Small intestine (tissue), 7 donors: ENCODE results near the gene BTRC. TPM values are rescaled to one million over a fixed set of nuclear protein-coding genes. Genes with fewer than 3 reads are reported as not detected.
"Not testable (repeated sequence)": the region's sequence is repeated elsewhere in the genome, so short reads cannot be mapped to it uniquely, and the experiment has no call there.

Source experiments
- DNase-seq, 2 donors: peaks; one replicate each; pipeline versions ENCODE4 v3.0.0 to v3.0.0-alpha.2; 2013
- FAIRE-seq: peaks from 2 replicates; lab custom pipeline; 2012; peaks lifted over from hg19 to GRCh38; lab: Jason Lieb, UNC
- H3K27ac ChIP-seq, 3 donors: one replicate each; pipeline ENCODE4 v1.5.1; 2013; ENCODE audit warnings: low read length in 2 of 3, mild to moderate bottlenecking in 2 of 3, control low read depth in 1 of 3, inconsistent platforms in 1 of 3, low read depth in 1 of 3, moderate library complexity in 1 of 3
- H3K27me3 ChIP-seq, 3 donors: one replicate each; pipeline ENCODE4 v1.6.1; 2013; ENCODE audit warnings: low read length in 3 of 3, inconsistent platforms in 1 of 3; ENCODE audit not compliant: control insufficient read depth in 3 of 3, insufficient read depth in 3 of 3
- H3K36me3 ChIP-seq, 3 donors: one replicate each; pipeline ENCODE4 v1.6.1; 2013; ENCODE audit warnings: low read length in 3 of 3, inconsistent platforms in 1 of 3, low read depth in 1 of 3, mild to moderate bottlenecking in 1 of 3, moderate library complexity in 1 of 3; ENCODE audit not compliant: control insufficient read depth in 3 of 3, insufficient read depth in 2 of 3
- H3K4me1 ChIP-seq, 3 donors: one replicate each; pipeline ENCODE4 v1.6.1; 2013; ENCODE audit warnings: low read length in 2 of 3, inconsistent platforms in 1 of 3, low read depth in 1 of 3, mild to moderate bottlenecking in 1 of 3, moderate library complexity in 1 of 3; ENCODE audit not compliant: control insufficient read depth in 3 of 3, insufficient read depth in 2 of 3
- H3K4me3 ChIP-seq, 3 donors: one replicate each; pipeline ENCODE4 v1.5.1; 2013; ENCODE audit warnings: low read length in 3 of 3, control low read depth in 1 of 3, inconsistent platforms in 1 of 3, low read depth in 1 of 3, mild to moderate bottlenecking in 1 of 3, moderate library complexity in 1 of 3
- H3K9me3 ChIP-seq, 2 donors: one replicate each; pipeline ENCODE4 v1.6.1; 2013; ENCODE audit warnings: low read depth in 1 of 2, low read length in 1 of 2; ENCODE audit not compliant: control insufficient read depth in 2 of 2, insufficient read depth in 1 of 2
- WGBS, 3 donors: extraction: QIAGEN DNeasy Blood & Tissue Kit; methylation state at CpG; one replicate each; pipeline ENCODE4 v1.1.7; 2013; 5-methylcytosine and 5-hydroxymethylcytosine counted together
- polyA plus RNA-seq, 4 donors: library from polyadenylated mRNA; stranded (reverse) in 3 of 4; unstranded in 1 of 4; fragments of 200-250 nt in 3 of 4; fragments of 120-200 nt in 1 of 4; gene quantifications; one replicate each; pipeline versions ENCODE4 v1.2.1 to v1.2.3, GENCODE V29; 2013
- donor health status: healthy with polysubstance abuse.
- donor health status: control.
- donor health status: control.
- donor health status: Bipolar disorder and iron deficiency.
- donor health status: healthy.

The BTRC gene
- polyA plus RNA-seq, 4 donors: 3.0 to 12.5 (median 4.9) TPM

DNA sequence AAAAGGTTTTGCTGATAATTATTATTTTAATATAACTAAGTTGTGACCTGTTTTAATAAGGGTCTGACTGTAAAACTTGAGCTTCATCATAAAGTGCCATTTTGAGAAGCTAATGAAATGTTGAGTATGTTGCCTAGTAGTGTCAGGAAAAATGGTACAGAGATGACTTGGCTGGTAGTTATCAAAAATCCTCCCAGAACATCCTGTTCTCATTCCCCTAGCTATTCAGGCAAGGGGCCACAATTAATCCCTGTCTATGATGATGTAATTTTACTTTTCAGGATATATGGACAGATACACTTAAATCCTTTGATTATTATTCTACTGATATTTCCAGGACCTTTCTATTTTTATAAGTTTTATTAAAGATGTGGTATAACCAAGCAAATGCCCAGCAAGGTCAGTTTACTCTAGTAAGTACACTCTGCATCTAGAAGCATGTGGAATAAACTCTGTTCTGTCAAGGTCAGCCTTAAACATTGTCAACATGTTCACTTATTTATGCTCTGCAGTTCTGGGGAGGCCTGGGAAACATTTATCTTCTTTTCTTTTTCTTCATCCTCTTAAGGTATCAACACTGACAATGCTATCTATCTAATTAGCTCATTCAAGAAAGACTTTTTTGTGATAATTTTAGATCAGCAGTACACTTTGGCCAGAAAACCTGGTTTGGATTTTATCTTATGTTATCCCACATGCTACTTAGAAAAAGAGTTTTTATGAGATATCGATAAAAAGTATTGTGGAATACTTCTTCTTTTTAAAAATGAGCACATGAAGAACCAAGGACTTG lies 32.1 kb downstream of the BTRC start:
- FAIRE-seq: no peak
- H3K9me3 ChIP-seq: no peaks in the 10 kb centered on the region
- no peaks in the 10 kb centered on the region for H3K36me3 ChIP-seq
- no peaks in the 10 kb centered on the region for H3K27me3 ChIP-seq
- no peak for DNase-seq
- no peak overlapping the region for H3K27ac ChIP-seq
- H3K4me3 ChIP-seq: no peak overlapping the region
- no peaks in the 10 kb centered on the region for H3K4me1 ChIP-seq
- WGBS, 3 donors: 85 to 100% (median 97%) methylated on average over 1 of the region's 1 CpG

DNA sequence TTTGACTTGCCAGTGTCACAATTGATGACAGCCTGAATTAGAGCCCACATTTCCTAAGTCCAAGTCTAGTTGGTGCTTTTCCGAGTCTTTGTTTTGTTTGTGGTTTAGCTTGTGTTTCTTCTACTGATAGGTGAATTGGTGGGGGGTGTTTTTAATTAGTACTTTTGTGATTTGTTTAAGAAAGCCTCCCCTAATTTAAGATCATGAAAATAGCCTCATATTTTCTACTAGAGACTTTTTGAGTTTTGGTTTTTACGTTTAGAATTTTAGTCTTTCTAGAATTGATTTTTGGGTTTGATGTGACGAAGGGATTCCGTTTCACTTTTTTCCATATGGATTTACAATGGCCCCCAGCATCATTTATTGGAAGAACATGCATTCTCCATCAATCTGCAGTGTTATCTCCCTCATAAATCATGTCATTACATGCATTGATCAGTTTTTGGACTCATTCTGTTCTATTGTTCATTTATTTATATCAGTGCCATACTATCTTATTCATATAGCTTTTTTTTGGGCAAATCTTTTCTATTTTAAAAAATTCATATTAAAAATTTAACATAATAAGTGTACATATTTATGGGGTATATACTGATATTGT lies 32.8 kb downstream of the BTRC start:
- H3K9me3 ChIP-seq: no peaks in the 10 kb centered on the region
- WGBS, 3 donors: 93% methylated on average over 4 of the region's 4 CpGs
- DNase-seq (no peak), FAIRE-seq (no peak)
- H3K36me3 ChIP-seq: peaks cover 0 to under 1% (median 0%) of the 10 kb centered on the region in 3 donors
- H3K27me3 ChIP-seq: no peaks in the 10 kb centered on the region
- no peak overlapping the region for H3K4me3 ChIP-seq
- no peaks in the 10 kb centered on the region for H3K4me1 ChIP-seq
- no peak overlapping the region for H3K27ac ChIP-seq

DNA sequence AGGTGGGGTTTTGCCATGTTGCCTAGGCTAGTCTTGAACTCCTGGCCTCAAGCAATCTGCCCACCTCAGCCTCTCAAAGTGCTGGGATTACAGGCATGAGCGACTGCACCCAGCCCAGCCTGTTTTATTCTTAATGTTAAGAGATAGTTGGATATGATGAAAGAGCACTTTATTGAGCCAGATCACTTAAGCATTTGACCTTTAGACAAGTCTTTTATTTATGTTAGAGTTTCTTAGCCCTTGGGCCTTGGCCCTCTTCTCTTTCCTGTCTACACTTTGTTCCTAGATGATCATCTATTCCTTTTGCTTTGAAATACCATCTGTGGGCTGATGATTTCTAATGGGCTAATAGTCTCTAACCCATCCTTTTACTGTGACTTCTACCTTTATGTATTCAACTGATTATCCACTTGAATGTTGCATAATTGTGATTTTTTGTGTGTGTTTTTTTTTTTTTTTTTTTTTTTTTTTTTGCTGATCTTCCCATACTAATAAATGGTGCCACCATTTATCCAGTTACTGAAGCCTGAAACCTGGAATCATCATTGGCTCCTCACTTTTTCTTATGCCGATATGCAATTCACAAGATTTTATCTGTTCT lies 34.8 kb downstream of the BTRC start:
- no peaks in the 10 kb centered on the region for H3K4me1 ChIP-seq
- WGBS, 3 donors: 56 to 77% (median 64%) methylated on average over 2 of the region's 2 CpGs
- DNase-seq (peak; percentile 26 to 53), FAIRE-seq (no peak)
- no peak overlapping the region for H3K27ac ChIP-seq
- H3K36me3 ChIP-seq: peaks cover 0 to 2% (median 0%) of the 10 kb centered on the region in 3 donors
- no peaks in the 10 kb centered on the region for H3K27me3 ChIP-seq
- no peaks in the 10 kb centered on the region for H3K9me3 ChIP-seq
- H3K4me3 ChIP-seq: no peak overlapping the region

DNA sequence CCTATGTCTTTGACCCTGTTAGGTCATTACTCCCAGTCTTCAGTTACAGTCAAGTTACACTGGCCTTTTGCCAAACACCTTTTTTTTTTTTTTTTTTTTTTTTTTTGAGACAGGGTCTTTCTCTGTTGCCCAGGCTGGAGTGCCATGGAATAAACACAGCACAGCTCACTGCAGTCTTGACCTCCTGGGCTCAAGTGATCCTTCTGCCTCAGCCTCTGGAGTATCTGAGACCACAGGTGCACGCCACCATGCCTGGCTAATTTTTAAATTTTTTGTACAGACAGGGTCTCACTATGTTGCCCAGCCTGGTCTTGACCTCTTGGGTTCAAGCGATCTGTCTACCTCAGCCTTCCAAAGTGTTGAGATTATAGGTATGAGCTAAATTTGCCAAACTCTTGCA lies 35.6 kb downstream of the BTRC start:
- not testable (repeated sequence) for FAIRE-seq, H3K27me3 ChIP-seq, DNase-seq, H3K4me3 ChIP-seq, H3K27ac ChIP-seq, H3K36me3 ChIP-seq, H3K4me1 ChIP-seq, H3K9me3 ChIP-seq
- WGBS, 3 donors: 74 to 98% (median 97%) methylated on average over 2 of the region's 2 CpGs

DNA sequence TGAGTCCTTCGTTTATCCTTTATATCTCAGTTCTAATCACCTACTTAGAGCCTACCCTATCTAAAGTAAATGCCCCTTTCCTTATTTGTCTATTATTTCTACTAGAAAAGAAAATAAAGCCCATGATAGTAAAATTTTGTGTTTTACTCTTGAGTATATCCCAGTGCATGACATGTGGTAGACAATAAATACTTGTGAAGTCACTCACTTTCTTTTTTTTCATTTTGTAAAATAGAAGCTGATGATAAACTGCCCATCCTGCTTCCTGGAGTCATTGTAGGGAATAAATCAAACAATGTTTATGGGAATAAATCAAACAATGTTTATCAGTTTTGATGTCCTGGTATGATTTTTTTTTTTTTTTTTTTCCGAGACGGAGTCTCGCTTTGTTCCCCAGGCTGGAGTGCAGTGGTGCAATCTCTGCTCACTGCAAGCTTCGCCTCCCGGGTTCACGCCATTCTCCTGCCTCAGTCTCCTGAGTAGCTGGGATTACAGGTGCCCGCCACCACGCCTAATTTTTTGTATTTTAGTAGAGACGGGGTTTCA lies 36.1 kb downstream of the BTRC start:
- H3K27me3 ChIP-seq: no peaks in the 10 kb centered on the region
- H3K4me3 ChIP-seq: no peak overlapping the region
- H3K9me3 ChIP-seq: no peaks in the 10 kb centered on the region
- no peaks in the 10 kb centered on the region for H3K4me1 ChIP-seq
- H3K27ac ChIP-seq: no peak overlapping the region
- 90 to 97% (median 92%) methylated on average over 9 to 10 of the region's 10 CpGs for WGBS, 3 donors
- FAIRE-seq: no peak
- peaks cover 0 to 2% (median 0%) of the 10 kb centered on the region in 3 donors for H3K36me3 ChIP-seq
- DNase-seq: no peak

DNA sequence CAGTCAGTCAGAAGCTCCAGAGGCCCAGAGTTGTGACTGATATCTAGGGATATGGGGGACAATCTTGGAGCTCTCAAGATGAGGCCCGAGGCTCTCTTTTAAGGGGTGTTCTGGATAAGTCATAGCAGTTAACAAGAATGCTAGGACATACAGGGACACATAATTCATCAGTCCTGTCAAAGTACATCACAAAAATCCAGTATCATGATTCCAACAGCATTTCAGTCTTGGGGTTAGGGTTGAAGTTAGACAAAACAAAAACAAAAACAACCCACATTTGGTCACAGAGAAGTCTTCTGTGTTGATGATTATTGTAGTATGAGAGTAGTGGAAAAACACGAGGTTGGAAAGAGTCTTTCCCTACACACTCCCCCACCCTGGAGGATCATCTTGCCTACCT lies 39.4 kb downstream of the BTRC start:
- DNase-seq (no peak), FAIRE-seq (no peak)
- H3K4me3 ChIP-seq: no peak overlapping the region
- 86 to 90% (median 88%) methylated on average over 2 of the region's 2 CpGs for WGBS, 3 donors
- H3K27me3 ChIP-seq: no peaks in the 10 kb centered on the region
- peaks cover 0 to 2% (median 0%) of the 10 kb centered on the region in 3 donors for H3K36me3 ChIP-seq
- H3K9me3 ChIP-seq: no peaks in the 10 kb centered on the region
- no peaks in the 10 kb centered on the region for H3K4me1 ChIP-seq
- no peak overlapping the region for H3K27ac ChIP-seq

DNA sequence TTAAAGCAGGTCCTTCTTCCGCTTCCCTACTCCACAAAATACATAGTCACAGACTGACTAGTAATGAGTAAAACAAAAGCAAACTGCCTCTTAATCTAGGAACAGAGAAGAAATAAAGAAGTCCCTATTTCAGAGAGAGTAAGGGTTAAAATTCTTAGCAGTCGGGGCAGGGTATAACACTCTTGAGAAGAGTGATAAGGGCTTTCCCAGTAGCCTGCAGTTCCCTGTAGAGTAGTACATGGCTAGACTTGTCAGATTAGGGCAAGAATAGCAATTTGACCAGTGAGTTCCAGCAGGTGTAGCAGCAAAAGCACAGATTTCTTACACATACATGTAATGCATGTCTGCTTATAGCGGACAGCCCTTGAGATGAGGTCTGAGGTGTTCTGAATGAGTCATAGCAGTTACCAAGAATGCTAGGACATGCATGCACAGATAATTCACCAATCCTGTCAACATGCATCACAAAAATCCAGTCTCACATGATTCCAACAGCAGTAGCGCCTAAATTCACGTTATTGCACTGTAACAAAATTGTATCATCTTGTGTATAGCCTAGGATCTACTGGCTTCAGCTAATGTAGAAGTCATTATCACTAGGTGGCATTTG lies 40.7 kb downstream of the BTRC start:
- FAIRE-seq (no peak), DNase-seq (peak in 1 of 2 donors; percentile 4)
- H3K36me3 ChIP-seq: peaks cover 0 to 2% (median 0%) of the 10 kb centered on the region in 3 donors
- no peak overlapping the region for H3K27ac ChIP-seq
- WGBS, 3 donors: 80 to 86% (median 82%) methylated on average over 5 of the region's 5 CpGs
- no peak overlapping the region for H3K4me3 ChIP-seq
- no peaks in the 10 kb centered on the region for H3K27me3 ChIP-seq
- no peaks in the 10 kb centered on the region for H3K4me1 ChIP-seq
- no peaks in the 10 kb centered on the region for H3K9me3 ChIP-seq

DNA sequence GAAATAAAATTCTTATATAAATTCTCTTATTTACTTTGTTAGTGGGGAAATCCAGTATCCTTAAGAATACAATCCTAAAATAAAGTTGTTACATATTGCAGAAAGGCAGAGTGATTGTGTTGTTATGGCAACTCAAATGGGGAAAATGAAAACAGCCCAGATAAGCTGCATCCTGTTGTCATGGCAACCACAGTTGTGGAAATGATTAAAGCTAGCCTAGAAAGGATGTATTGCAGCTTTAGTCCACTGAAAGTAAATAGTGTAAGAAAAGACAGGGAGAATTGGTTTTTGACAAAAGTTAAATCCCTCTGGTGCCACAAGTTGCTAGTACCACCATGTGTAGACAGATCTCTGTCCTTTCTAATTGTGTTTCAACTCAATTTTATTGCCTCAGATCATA lies 43.2 kb downstream of the BTRC start:
- Histone ChIP-seq H3K4me3 (no peak overlapping the region), H3K36me3 (no peaks in the 10 kb centered on the region), H3K27ac (no peak overlapping the region), H3K4me1 (no peaks in the 10 kb centered on the region), H3K9me3 (no peaks in the 10 kb centered on the region), H3K27me3 (no peaks in the 10 kb centered on the region)
- FAIRE-seq: no peak
- DNase-seq: peak; percentile 10 to 40
